SK-N-SH (cell line): ENCODE data around the gene CERS6.

Experiments
- CHD2 ChIP-seq: fragments of 150-350 bp; IDR thresholded peaks from 2 replicates; pipeline ENCODE4 v1.6.1; 2018; ENCODE audit warnings: low read length; ENCODE audit not compliant: partially characterized antibody
- CTCF ChIP-seq: fragments of 200-600 bp; sonication (generic); IDR thresholded peaks from 2 replicates; pipeline ENCODE4 v1.6.1; 2017; ENCODE audit warnings: antibody characterized with exemption, mild to moderate bottlenecking, moderate library complexity
- EP300 ChIP-seq, 2 experiments: IDR thresholded peaks; 2 replicates each; pipeline versions ENCODE4 v1.4.0 to v1.6.1; 2012; ENCODE audit warnings: borderline replicate concordance in 1 of 2, low read depth in 1 of 2, low read length in 1 of 2
- GABPA ChIP-seq: IDR thresholded peaks from 2 replicates; pipeline ENCODE4 v1.4.0; 2012; ENCODE audit warnings: low read depth, mild to moderate bottlenecking
- GATA2 ChIP-seq: sonication (generic); formaldehyde crosslinking; IDR thresholded peaks from 2 replicates; pipeline ENCODE4 v1.5.0; 2020; ENCODE audit warnings: mild to moderate bottlenecking, missing genetic modification reagents
- MXI1 ChIP-seq: IDR thresholded peaks from 2 replicates; pipeline ENCODE4 v1.6.1; 2012; ENCODE audit warnings: mild to moderate bottlenecking, low read depth, low read length, improper control_type of control experiment
- NRF1 ChIP-seq: IDR thresholded peaks from 2 replicates; pipeline ENCODE4 v1.6.1; 2012; ENCODE audit warnings: low read depth, mild to moderate bottlenecking, low read length
- PBX3 ChIP-seq: IDR thresholded peaks from 2 replicates; pipeline ENCODE4; 2012
- POLR2AphosphoS5 ChIP-seq: IDR thresholded peaks from 2 replicates; pipeline ENCODE4 v1.6.1; 2012; ENCODE audit warnings: low read depth, low read length
- REST ChIP-seq: IDR thresholded peaks from 2 replicates; pipeline ENCODE4 v1.6.1; 2012; ENCODE audit warnings: mild to moderate bottlenecking, low read depth, low read length, moderate library complexity
- SMC3 ChIP-seq: IDR thresholded peaks from 2 replicates; pipeline ENCODE4 v1.6.1; 2012; ENCODE audit warnings: low read depth, low read length, improper control_type of control experiment
- TCF12 ChIP-seq: IDR thresholded peaks from 2 replicates; pipeline ENCODE4 v1.4.0; 2012

- TF ChIP-seq CTCF (no peak), CHD2 (no peak), GATA2 (CRISPR knock-in tag) (no peak), POLR2AphosphoS5 (no peak), PBX3 (no peak), NRF1 (no peak), SMC3 (no peak), EP300 (IDR thresholded peaks at IDR 0.05; ENCODE audit: borderline replicate concordance in 1 of 2, low read depth in 1 of 2, low read length in 1 of 2) (no peak), MXI1 (no peak), REST (no peak), TCF12 (no peak), GABPA (no peak)
Observed at GRCh38 chr2:168584911-168585310, 128.8 kb downstream of the CERS6 start.
